ENCODE measurements around the gene SLC5A1.
"Not testable (repeated sequence)": the region's sequence is repeated elsewhere in the genome, so short reads cannot be mapped to it uniquely, and the experiment has no call there.

SLC5A1 gene

GRCh38 chr22:32132783-32133182 lies 89.7 kb downstream of the SLC5A1 start:
- Histone ChIP-seq H3F3A (ENCODE audit: control insufficient read depth, insufficient read depth) (no peaks in the 10 kb centered on the region), H3K9me2 (replicated peaks; ENCODE audit: control insufficient read depth, low read length) (no peaks in the 10 kb centered on the region), H3K9me3 (ENCODE audit: control insufficient read depth, insufficient read depth, low read length) (no peaks in the 10 kb centered on the region), H3K4me1 (ENCODE audit: control insufficient read depth, low read length) (peaks cover 2% of the 10 kb centered on the region; the same call in 1 of the 2 replicates), H3K27me3 (ENCODE audit: control insufficient read depth, low read length) (peaks cover 7% of the 10 kb centered on the region), H3K27ac (ENCODE audit: low read depth, low read length) (no peak overlapping the region), H3K4me2 (ENCODE audit: low read length) (no peak overlapping the region), H3K36me3 (ENCODE audit: control insufficient read depth, low read length) (no peaks in the 10 kb centered on the region), H3K4me3 (ENCODE audit: low read length) (no peak overlapping the region), H3K79me2 (ENCODE audit: control insufficient read depth, low read length) (no peaks in the 10 kb centered on the region), H4K20me1 (ENCODE audit: control insufficient read depth, insufficient read depth, low read depth, low read length) (no peaks in the 10 kb centered on the region)
- TF ChIP-seq CTCF (IDR thresholded peaks at IDR 0.05; ENCODE audit: low read depth, low read length, poor library complexity, severe bottlenecking) (no peak), EZH2phosphoT487 (IDR thresholded peaks at IDR 0.05; ENCODE audit: borderline replicate concordance, low read length) (no peak)

- not testable (repeated sequence) for H3F3A ChIP-seq (ENCODE audit: control insufficient read depth, insufficient read depth); H3K4me1 ChIP-seq (ENCODE audit: control insufficient read depth, low read length); H3K4me2 ChIP-seq (ENCODE audit: low read length); H3K27ac ChIP-seq (ENCODE audit: low read depth, low read length); H3K9me3 ChIP-seq (ENCODE audit: control insufficient read depth, insufficient read depth, low read length); H3K4me3 ChIP-seq (ENCODE audit: low read length); H4K20me1 ChIP-seq (ENCODE audit: control insufficient read depth, insufficient read depth, low read depth, low read length); H3K9me2 ChIP-seq (replicated peaks; ENCODE audit: control insufficient read depth, low read length); H3K36me3 ChIP-seq (ENCODE audit: control insufficient read depth, low read length); H3K79me2 ChIP-seq (ENCODE audit: control insufficient read depth, low read length)
- H3K27me3 ChIP-seq (ENCODE audit: control insufficient read depth, low read length), result peaks cover 16% of the 10 kb centered on the region
Observed at GRCh38 chr22:32134796-32135195, 91.7 kb downstream of the SLC5A1 start.

GRCh38 chr22:32135958-32136357 lies 92.9 kb downstream of the SLC5A1 start:
- H3K9me2 ChIP-seq (replicated peaks; ENCODE audit: control insufficient read depth, low read length); H3K4me3 ChIP-seq (ENCODE audit: low read length); H3F3A ChIP-seq (ENCODE audit: control insufficient read depth, insufficient read depth); H3K79me2 ChIP-seq (ENCODE audit: control insufficient read depth, low read length); H3K36me3 ChIP-seq (ENCODE audit: control insufficient read depth, low read length); H3K27ac ChIP-seq (ENCODE audit: low read depth, low read length); H4K20me1 ChIP-seq (ENCODE audit: control insufficient read depth, insufficient read depth, low read depth, low read length); H3K9me3 ChIP-seq (ENCODE audit: control insufficient read depth, insufficient read depth, low read length); H3K4me1 ChIP-seq (ENCODE audit: control insufficient read depth, low read length); H3K4me2 ChIP-seq (ENCODE audit: low read length): not testable (repeated sequence)
- H3K27me3 ChIP-seq (ENCODE audit: control insufficient read depth, low read length), result peaks cover 16% of the 10 kb centered on the region

GRCh38 chr22:32136881-32137280 lies 93.8 kb downstream of the SLC5A1 start:
- H3K27me3 ChIP-seq (ENCODE audit: control insufficient read depth, low read length), result peaks cover 17% of the 10 kb centered on the region
- H3K9me2 ChIP-seq (replicated peaks; ENCODE audit: control insufficient read depth, low read length); H3K79me2 ChIP-seq (ENCODE audit: control insufficient read depth, low read length); H3K4me2 ChIP-seq (ENCODE audit: low read length); H3K27ac ChIP-seq (ENCODE audit: low read depth, low read length); H3K36me3 ChIP-seq (ENCODE audit: control insufficient read depth, low read length); H3K9me3 ChIP-seq (ENCODE audit: control insufficient read depth, insufficient read depth, low read length); H3K4me1 ChIP-seq (ENCODE audit: control insufficient read depth, low read length); H3F3A ChIP-seq (ENCODE audit: control insufficient read depth, insufficient read depth); H3K4me3 ChIP-seq (ENCODE audit: low read length); H4K20me1 ChIP-seq (ENCODE audit: control insufficient read depth, insufficient read depth, low read depth, low read length): not testable (repeated sequence)

- H3K36me3 ChIP-seq (ENCODE audit: control insufficient read depth, low read length); H3K4me1 ChIP-seq (ENCODE audit: control insufficient read depth, low read length); H3K27ac ChIP-seq (ENCODE audit: low read depth, low read length); H3K9me3 ChIP-seq (ENCODE audit: control insufficient read depth, insufficient read depth, low read length); H4K20me1 ChIP-seq (ENCODE audit: control insufficient read depth, insufficient read depth, low read depth, low read length); H3K9me2 ChIP-seq (replicated peaks; ENCODE audit: control insufficient read depth, low read length); H3F3A ChIP-seq (ENCODE audit: control insufficient read depth, insufficient read depth); H3K79me2 ChIP-seq (ENCODE audit: control insufficient read depth, low read length): not testable (repeated sequence)
- Histone ChIP-seq H3K27me3 (ENCODE audit: control insufficient read depth, low read length) (peaks cover 18% of the 10 kb centered on the region), H3K4me3 (ENCODE audit: low read length) (peak overlapping the region; percentile 60), H3K4me2 (ENCODE audit: low read length) (peak overlapping the region; percentile 56)
Observed at GRCh38 chr22:32137731-32138324, 94.8 kb downstream of the SLC5A1 start.

GRCh38 chr22:32138576-32138975 lies 95.5 kb downstream of the SLC5A1 start:
- H3K4me2 ChIP-seq (ENCODE audit: low read length), result peak overlapping the region; percentile 56; the same call in 1 of the 2 replicates

More at GRCh38 chr22:32138576-32138975, 95.5 kb downstream of the SLC5A1 start:
- H3K27me3 ChIP-seq (ENCODE audit: control insufficient read depth, low read length), result peaks cover 18% of the 10 kb centered on the region
- H3K9me2 ChIP-seq (replicated peaks; ENCODE audit: control insufficient read depth, low read length); H3K36me3 ChIP-seq (ENCODE audit: control insufficient read depth, low read length); H3K27ac ChIP-seq (ENCODE audit: low read depth, low read length); H4K20me1 ChIP-seq (ENCODE audit: control insufficient read depth, insufficient read depth, low read depth, low read length); H3K4me1 ChIP-seq (ENCODE audit: control insufficient read depth, low read length); H3K4me3 ChIP-seq (ENCODE audit: low read length); H3K79me2 ChIP-seq (ENCODE audit: control insufficient read depth, low read length); H3F3A ChIP-seq (ENCODE audit: control insufficient read depth, insufficient read depth); H3K9me3 ChIP-seq (ENCODE audit: control insufficient read depth, insufficient read depth, low read length): not testable (repeated sequence)
